HG03432 (cell line): ENCODE data around the gene STIM1.

Experiments
- ATAC-seq: cut with Tn5 transposase; IDR thresholded peaks from one replicate; pipeline ENCODE4 v1.9.1; 2021; ENCODE audit warnings: mild to moderate bottlenecking, moderate library complexity; ENCODE audit not compliant: unreplicated experiment

Gene STIM1

GRCh38 chr11:4060182-4060923, 204.9 kb downstream of the STIM1 start:
- no peak for ATAC-seq

- no peak for ATAC-seq
Observed at GRCh38 chr11:4061700-4062099, 206.2 kb downstream of the STIM1 start.

- ATAC-seq: no peak
Observed at GRCh38 chr11:4063348-4063747, 207.9 kb downstream of the STIM1 start.

- ATAC-seq: no peak
Observed at GRCh38 chr11:4064278-4064955, 209.0 kb downstream of the STIM1 start.

GRCh38 chr11:4065086-4065485, 209.6 kb downstream of the STIM1 start:
- no peak for ATAC-seq

GRCh38 chr11:4065601-4066377, 210.3 kb downstream of the STIM1 start:
- no peak for ATAC-seq

GRCh38 chr11:4066910-4067309, 211.4 kb downstream of the STIM1 start:
- ATAC-seq: no peak

- no peak for ATAC-seq
Observed at GRCh38 chr11:4068962-4069361, 213.5 kb downstream of the STIM1 start.

GRCh38 chr11:4071325-4071724, 215.9 kb downstream of the STIM1 start:
- no peak for ATAC-seq

- no peak for ATAC-seq
Observed at GRCh38 chr11:4071914-4072313, 216.4 kb downstream of the STIM1 start.

GRCh38 chr11:4072668-4073285, 217.3 kb downstream of the STIM1 start:
- no peak for ATAC-seq

GRCh38 chr11:4074266-4074665, 218.8 kb downstream of the STIM1 start:
- ATAC-seq: no peak

- no peak for ATAC-seq
Observed at GRCh38 chr11:4076774-4077173, 221.3 kb downstream of the STIM1 start.

GRCh38 chr11:4083198-4083597, 227.7 kb downstream of the STIM1 start:
- ATAC-seq: no peak

- no peak for ATAC-seq
Observed at GRCh38 chr11:4084406-4085125, 229.1 kb downstream of the STIM1 start.

- ATAC-seq: no peak
Observed at GRCh38 chr11:4085575-4085974, 230.1 kb downstream of the STIM1 start.

- ATAC-seq: no peak
Observed at GRCh38 chr11:4086575-4087353, 231.3 kb downstream of the STIM1 start.

- ATAC-seq: no peak
Observed at GRCh38 chr11:4087551-4087950, 232.1 kb downstream of the STIM1 start.

- ATAC-seq: no peak
Observed at GRCh38 chr11:4090258-4090657, 234.8 kb downstream of the STIM1 start.

GRCh38 chr11:4092026-4092425, 236.6 kb downstream of the STIM1 start:
- ATAC-seq: no peak
